ENCODE data around the gene ERMAP. TPM values are rescaled to one million over a fixed set of nuclear protein-coding genes. Genes with fewer than 3 reads are reported as not detected.
A peak's percentile ranks its signal among the peaks of the same experiment; 100 is the strongest.
"Not testable (repeated sequence)": the region's sequence is repeated elsewhere in the genome, so short reads cannot be mapped to it uniquely, and the experiment has no call there.

ERMAP gene
- total and polyA plus RNA-seq, 12 donors, result 8.1 to 24.7 (median 15.3) TPM

- peaks cover 0 to 7% of the 10 kb centered on the region in 2 donors for H3K36me3 ChIP-seq (replicated peaks in 1 of 2)
- H3K4me1 ChIP-seq (replicated peaks in 1 of 2), result peaks cover 0 to 7% of the 10 kb centered on the region in 2 donors
- H3K27ac ChIP-seq, result no peak overlapping the region
- intact Hi-C loops (cut with DNase I), result no loop called here
- H3K27me3 ChIP-seq, result no peaks in the 10 kb centered on the region
- DNase-seq, result no peak
- WGBS, 4 donors, result 48 to 50% (median 49%) methylated on average over 2 of the region's 2 CpGs
- H3K9me3 ChIP-seq (replicated peaks in 1 of 3), result no peaks in the 10 kb centered on the region
- no peak for TF ChIP-seq POLR2A (IDR thresholded peaks at IDR 0.05)
- TF ChIP-seq CTCF (IDR thresholded peaks at IDR 0.05), result no peak
- no peak overlapping the region for H3K4me3 ChIP-seq
Measured at GRCh38 chr1:42852608-42852980, 35.7 kb downstream of the ERMAP start.

GRCh38 chr1:42853116-42853884 is 36.4 kb downstream of the ERMAP start:
- Histone ChIP-seq H3K9me3 (replicated peaks in 1 of 3) (no peaks in the 10 kb centered on the region), H3K27ac (peak overlapping the region in 1 of 5 donors; percentile 6), H3K4me3 (no peak overlapping the region), H3K36me3 (replicated peaks in 1 of 2) (peaks cover 0 to 7% of the 10 kb centered on the region in 2 donors), H3K27me3 (no peaks in the 10 kb centered on the region), H3K4me1 (replicated peaks in 1 of 2) (peaks cover 0 to under 1% of the 10 kb centered on the region in 2 donors)
- intact Hi-C loops (cut with DNase I), result no loop called here
- WGBS, 4 donors, result 67 to 73% (median 72%) methylated on average over 6 of the region's 6 CpGs
- no peak for DNase-seq
- TF ChIP-seq POLR2A (IDR thresholded peaks at IDR 0.05), result no peak
- TF ChIP-seq CTCF (IDR thresholded peaks at IDR 0.05), result no peak

GRCh38 chr1:42856554-42856953 is 39.6 kb downstream of the ERMAP start:
- DNase-seq; H3K9me3 ChIP-seq (replicated peaks in 1 of 3); H3K36me3 ChIP-seq (replicated peaks in 1 of 2); H3K4me1 ChIP-seq (replicated peaks in 1 of 2); H3K27me3 ChIP-seq; H3K4me3 ChIP-seq; H3K27ac ChIP-seq; intact Hi-C loops (cut with DNase I): not testable (repeated sequence)
- WGBS, 4 donors, result 87 to 94% (median 93%) methylated on average over 3 of the region's 3 CpGs

DNA sequence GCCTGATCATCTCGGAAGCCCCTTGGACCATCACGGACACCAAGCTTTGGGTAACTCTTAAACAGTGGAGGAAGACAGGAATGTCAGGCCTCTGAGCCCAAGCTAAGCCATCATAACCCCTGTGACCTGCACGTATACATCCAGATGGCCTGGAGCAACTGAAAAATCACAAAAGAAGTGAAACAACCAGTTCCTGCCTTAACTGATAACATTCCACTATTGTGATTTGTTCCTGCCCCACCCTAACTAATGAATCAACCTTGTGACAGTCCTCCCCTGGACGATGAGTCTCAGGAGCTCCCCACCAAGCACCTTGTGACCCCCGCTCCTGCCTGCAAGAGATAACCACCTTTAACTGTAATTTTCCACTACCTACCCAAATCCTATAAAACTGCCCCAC is 42.4 kb downstream of the ERMAP start:
- DNase-seq; H3K9me3 ChIP-seq (replicated peaks in 1 of 3); H3K4me3 ChIP-seq; H3K27me3 ChIP-seq; H3K27ac ChIP-seq; H3K4me1 ChIP-seq (replicated peaks in 1 of 2); H3K36me3 ChIP-seq (replicated peaks in 1 of 2); intact Hi-C loops (cut with DNase I): not testable (repeated sequence)
- WGBS, 4 donors, result 78 to 81% (median 79%) methylated on average over 5 of the region's 5 CpGs

- DNase-seq, result no peak
- WGBS, 4 donors, result 58 to 82% (median 67%) methylated on average over 4 of the region's 4 CpGs
- Histone ChIP-seq H3K9me3 (replicated peaks in 1 of 3) (peaks cover 0 to 3% (median 0%) of the 10 kb centered on the region in 3 donors), H3K4me1 (replicated peaks in 1 of 2) (no peaks in the 10 kb centered on the region), H3K4me3 (no peak overlapping the region), H3K27ac (no peak overlapping the region), H3K27me3 (no peaks in the 10 kb centered on the region), H3K36me3 (replicated peaks in 1 of 2) (no peaks in the 10 kb centered on the region)
- TF ChIP-seq POLR2A (IDR thresholded peaks at IDR 0.05) (no peak), CTCF (IDR thresholded peaks at IDR 0.05) (no peak)
- intact Hi-C loops (cut with DNase I), result no loop called here
Measured at GRCh38 chr1:42860339-42861013, 43.6 kb downstream of the ERMAP start.

Measured in adrenal gland (tissue), 12 donors.